Right ventricle myocardium superior (tissue), 1 donor: ENCODE results near the gene HRH4. TPM values are rescaled to one million over a fixed set of nuclear protein-coding genes. Genes with fewer than 3 reads are reported as not detected.

ENCODE experiments used
- ATAC-seq: fragments of 200-7000 bp; cut with Tn5 transposase; one replicate; pipeline ENCODE4 v1.9.1; 2020; ENCODE audit warnings: mild to moderate bottlenecking; ENCODE audit not compliant: poor library complexity
- DNase-seq: peaks from one replicate; pipeline ENCODE4 v3.0.0-alpha.2; 2020
- intact Hi-C: fragments of 100-400 bp; cut with DNase I; formaldehyde crosslinking; loops from one replicate; pipeline ENCODE4 v1.11.2; 2022
- total RNA-seq: library from RNA; stranded (reverse); fragmentation: NEBNext Ultra II Directional; extraction: Animal tissue kit (Norgen Biotek cat#: 25700); gene quantifications from one replicate; pipeline ENCODE4 v1.2.1, GENCODE V29; 2021
- donor health status: DM: no; HTN: yes; CAD: no; lungs with severe emphysema.

The HRH4 gene
- total RNA-seq, 1 donor from 2014 or later = not detected

DNA sequence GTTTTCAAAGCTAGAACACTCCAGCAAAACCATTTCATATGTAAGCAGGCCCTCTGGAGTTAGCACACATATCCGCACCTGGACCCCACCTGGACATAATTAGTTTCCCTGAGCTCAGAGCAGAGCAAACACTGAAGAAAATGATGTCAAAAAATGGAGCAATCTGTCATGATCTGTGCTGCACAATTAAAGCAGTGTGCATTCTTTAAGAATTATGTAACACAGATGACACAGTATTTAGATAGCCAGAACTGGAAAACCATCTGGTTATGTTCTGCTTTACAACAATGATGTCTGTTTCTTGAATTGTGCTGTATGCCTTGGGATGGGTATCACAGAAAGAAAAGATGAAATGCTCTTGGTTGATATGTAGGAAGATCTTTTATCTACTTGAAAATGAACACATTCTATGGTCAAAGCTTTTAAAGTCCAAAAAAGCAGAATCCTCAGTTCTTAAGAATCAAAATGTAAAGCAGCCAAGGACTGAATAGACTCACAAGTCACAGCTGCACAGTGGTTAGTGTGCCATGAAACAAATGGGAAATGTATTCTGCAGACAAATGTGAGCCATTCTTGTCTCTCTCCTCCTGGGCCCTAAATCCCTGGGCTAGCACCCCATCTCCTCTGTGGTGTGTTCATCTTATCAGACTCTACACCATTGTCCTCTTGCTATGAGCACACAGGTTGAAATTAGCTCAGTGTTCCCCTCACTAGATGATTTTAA, 36.8 kb downstream of the HRH4 start:
- ATAC-seq (no peak), DNase-seq (no peak)
- intact Hi-C loops = no loop called here

DNA sequence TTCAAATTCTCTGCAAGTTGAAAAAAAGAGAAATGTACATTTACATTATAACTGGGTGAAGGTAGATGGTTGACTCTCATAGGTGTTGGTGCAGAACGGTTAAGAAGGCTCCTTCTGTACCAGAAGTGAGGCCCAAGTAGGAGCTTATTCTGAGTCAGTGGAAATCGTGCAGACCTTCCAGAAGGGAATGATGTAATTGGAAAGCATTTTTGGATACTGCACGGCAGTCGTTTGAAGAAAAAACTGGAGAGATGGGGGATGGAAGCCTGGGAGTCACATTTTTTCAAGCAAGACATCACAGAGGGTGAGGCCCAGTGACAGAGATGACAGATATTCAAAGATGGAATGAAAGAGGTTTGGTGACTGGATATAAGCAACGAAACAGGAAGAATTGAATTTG, 39.4 kb downstream of the HRH4 start:
- intact Hi-C loops = no loop called here
- no peak for DNase-seq
- ATAC-seq = no peak

DNA sequence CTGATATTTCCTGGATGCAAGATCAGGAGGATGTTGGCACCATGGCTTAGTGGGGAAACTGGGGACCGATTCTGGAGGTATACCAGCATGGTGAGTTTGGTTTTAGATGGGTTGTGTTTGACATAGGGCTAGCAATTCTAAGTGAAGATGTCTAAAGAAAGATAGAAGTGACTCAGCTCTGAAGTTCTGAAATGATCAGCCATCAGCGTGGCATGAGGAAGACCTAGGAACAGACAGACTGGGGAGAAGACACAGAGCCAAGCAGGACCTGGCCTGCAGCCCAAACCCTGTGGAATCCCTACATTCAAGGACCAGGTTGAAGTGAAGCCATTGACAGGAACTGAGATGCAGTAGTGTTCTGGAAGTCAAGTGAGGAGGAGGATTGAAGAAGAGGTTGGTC, 39.8 kb downstream of the HRH4 start:
- intact Hi-C loops = no loop called here
- ATAC-seq (no peak), DNase-seq (no peak)

DNA sequence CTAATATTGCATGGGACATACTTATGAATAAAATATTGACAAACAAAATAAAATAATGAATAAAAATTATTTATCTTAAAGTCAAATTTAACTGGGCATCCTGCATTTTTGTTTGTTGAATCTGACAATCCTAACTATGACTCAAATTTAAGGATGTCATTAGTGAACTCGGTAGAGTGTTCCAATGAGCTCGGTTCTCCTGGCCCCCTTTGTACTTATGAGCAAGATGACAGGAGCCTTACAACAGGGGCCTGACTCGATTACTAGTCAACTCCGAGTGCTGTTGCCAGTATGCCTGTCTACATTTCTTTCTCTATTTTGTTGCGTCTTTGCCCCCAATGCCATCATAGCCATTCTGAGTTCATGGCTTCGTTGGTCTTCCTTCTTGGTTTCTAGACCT, 40.3 kb downstream of the HRH4 start:
- intact Hi-C loops = no loop called here
- ATAC-seq (no peak), DNase-seq (no peak)

DNA sequence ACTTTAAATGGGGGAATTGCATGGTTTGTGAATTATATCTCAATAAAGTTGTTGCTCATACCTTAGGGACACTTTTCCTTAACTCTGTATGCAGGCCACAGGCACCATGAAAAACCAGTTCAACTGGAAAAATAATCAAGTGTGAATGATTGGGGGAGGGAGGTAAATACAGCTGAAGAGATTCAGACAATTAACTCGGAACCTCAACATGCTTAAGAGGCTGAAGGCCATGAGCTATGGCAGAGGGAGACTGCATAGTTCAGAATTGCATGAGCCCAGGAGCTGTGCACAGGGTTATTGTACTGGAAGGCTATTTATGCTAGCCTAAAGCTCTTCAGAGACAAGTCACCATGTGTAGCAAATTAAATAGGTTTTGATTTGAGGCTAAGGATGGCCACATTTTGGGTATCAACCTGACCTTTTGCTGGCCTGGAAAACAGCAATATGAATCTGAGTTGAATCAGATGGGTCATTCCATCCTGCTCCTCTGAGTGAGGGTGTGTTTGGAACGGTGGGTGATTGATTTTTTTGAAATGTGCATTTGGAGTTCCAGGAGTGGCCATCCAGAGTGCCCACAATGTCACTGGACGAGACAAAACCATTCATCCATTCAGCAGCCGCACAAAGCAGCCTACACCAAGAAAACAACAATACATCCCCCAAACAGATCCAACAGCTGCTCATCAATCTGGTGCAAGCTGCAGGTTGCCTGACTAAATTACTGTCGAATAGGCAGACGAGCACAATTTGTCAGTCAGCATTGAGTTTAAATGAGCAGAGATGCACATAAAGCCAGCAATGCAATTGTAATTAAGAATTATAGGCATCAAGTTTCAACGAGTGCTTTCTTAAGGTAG, 42.5 kb downstream of the HRH4 start:
- no peak for DNase-seq
- ATAC-seq = no peak
- intact Hi-C loops = no loop called here

DNA sequence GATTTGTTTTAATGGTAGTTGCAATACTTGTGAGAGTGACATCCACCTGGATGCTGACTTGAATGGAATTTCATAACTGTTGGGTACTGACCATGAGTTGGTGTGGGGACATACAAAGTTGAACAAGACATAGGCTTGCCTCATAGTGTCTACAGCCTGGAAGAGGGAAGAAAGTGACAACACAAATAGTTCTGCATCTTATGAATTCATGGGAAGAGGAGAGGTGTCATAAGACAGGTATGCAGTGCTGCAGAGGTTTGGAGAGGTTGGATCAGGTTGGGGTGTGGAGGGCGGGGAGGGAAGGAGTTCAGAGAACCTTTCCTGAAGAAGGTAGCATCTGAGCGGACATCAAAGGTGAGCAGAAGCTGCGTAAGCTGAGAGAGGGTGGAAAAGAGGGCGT, 44.0 kb downstream of the HRH4 start:
- DNase-seq (no peak), ATAC-seq (no peak)
- intact Hi-C loops = no loop called here

DNA sequence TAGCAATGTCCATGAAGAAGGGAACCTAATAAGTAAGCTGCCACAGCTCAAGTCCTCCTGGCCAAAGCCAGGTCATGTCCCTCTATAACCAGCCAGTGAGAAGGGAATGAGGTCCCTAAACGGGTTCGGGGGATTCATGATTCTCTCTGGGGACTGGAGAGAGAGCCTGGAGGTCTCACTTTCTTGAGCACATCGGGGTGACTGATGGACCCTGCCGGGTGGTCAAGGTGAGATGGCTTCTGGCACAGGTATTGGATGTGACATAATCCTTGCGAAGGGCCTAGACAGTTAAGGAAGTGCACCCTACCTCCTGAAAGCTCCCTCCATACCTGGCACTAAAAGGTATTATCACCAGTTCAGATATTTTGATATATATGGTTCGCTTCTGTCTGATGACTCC, 45.7 kb downstream of the HRH4 start:
- intact Hi-C loops = no loop called here
- no peak for DNase-seq
- no peak for ATAC-seq

DNA sequence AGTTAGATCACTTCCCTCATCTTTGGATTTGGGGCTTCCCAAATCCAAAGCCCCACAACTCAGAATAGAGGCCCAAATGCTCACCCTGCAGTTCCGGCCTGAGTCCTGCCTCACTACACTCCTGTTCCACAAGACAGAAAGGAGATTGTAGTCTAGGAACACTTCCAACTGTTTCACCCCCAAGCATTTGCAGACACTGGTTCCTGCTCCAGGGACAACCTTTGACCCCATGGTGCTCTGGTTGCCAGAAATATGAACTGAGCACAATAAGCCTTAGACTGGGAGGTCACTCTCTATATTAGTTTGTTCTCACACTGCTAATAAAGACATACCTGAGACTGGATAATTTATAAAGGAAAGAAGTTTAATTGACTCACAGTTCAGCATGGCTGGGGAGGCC, 49.0 kb downstream of the HRH4 start:
- no peak for DNase-seq
- intact Hi-C loops = no loop called here
- ATAC-seq = no peak

DNA sequence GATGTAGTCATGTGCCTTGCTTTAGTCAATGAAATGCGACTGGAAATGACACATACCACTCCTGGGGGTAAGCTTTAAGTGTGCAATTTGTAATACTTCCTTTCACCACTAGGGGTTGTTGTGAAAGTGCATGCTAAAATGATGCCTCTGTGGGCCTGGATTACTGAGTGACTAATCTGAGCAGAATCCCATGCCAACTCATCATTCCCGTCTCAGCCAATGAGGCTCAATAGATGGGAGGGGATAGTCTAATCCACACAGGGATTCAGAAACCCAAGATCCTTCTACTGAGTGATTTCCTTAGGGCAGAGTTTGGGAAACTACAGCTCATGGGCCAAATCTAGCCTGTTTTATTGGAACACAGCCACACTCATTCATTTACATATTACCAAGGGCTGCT, 54.0 kb downstream of the HRH4 start:
- intact Hi-C loops = no loop called here
- no peak for DNase-seq
- no peak for ATAC-seq

DNA sequence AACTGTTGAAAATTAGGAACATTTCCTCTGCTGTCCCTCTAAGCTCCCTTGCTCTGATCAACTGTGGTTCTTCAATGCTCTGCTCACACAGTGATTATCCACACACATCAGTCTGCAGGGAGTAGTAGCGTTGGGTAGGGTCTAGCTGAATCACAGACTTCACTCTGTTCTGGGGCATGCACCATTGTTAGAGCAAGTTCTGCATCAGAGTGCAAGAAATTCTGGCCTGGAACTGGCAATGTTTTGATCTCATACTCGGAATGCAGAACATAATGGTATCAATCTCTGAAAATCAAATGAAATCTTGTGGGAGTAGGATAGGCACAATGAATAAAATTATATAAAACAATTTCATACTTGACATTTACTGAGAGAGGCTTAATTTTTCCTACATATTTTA, 55.3 kb downstream of the HRH4 start:
- intact Hi-C loops = no loop called here

DNA sequence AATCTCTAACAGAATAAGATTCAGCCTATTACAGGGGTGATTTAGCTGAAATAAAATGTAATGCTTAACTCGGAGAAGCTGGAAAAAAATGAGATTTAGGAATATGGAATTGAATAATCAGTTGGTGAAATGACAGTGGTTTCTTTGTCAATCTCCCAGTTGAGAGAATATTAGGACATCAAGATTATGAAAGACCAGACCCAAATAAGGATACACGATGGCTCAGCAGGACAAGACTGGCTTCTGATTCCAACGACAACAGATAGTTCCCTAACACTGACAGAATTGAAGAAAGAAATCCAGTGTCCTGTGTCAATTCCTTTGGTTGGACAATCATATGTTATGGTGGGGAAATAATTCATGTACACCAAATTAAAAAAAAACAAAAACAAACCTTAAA, 55.8 kb downstream of the HRH4 start:
- ATAC-seq = no peak
- DNase-seq = no peak
- intact Hi-C loops = no loop called here

More for the DNA sequence above, 55.3 kb downstream of the HRH4 start:
- DNase-seq = no peak
- no peak for ATAC-seq

DNA sequence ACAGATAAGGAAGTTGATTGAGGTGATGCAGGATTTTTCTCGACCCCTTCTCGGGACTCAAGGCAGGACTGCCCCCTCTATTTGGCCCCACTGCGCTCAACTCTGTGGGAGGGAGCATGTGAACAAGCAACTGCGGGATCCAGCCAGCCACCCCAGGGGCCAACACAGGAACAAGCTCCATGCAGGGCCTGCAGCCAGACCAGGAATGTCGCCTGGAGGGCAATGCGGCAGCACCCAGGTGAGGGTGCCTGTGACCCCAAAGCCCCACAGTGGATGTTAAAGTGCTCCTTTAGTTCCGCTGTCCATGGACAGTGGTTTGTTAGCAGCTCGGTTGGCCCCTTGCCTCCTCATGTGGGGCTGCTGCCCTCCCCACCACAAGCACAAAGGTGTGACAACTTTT, 57.1 kb downstream of the HRH4 start:
- DNase-seq (no peak), ATAC-seq (no peak)
- intact Hi-C loops = no loop called here

DNA sequence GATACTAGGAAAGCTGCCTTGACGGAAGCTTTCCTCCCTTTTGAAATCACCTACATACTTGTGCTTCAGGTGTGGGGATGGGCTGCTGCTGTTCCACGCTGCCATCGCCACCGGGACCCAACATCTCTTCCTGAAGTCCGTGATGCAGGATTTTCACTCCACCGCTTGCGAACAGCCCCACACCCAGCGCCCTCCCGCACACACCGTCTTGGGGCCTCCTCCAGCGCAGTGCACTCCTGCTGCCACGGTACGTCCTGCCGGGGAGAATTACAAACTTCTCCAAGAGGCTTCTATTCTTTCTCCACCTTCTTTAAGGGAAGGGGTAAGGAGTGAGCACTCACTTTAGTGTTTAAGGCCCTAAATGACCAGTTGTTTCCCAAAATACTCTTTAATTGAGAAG, 58.2 kb downstream of the HRH4 start:
- no peak for DNase-seq
- no peak for ATAC-seq
- intact Hi-C loops = no loop called here

Other genes starting within 250 kb of the HRH4 start
- gene OSBPL1A, start 62.8 kb upstream of the HRH4 start, total RNA-seq = 79.9 TPM
- 17.5 TPM for gene IMPACT, start 34.0 kb upstream of the HRH4 start, total RNA-seq